ENCODE measurements around the gene COMMD3.

Gene COMMD3

GRCh38 chr10:22368981-22369380 is 52.8 kb downstream of the COMMD3 start:
- no peak for DNase-seq

DNA sequence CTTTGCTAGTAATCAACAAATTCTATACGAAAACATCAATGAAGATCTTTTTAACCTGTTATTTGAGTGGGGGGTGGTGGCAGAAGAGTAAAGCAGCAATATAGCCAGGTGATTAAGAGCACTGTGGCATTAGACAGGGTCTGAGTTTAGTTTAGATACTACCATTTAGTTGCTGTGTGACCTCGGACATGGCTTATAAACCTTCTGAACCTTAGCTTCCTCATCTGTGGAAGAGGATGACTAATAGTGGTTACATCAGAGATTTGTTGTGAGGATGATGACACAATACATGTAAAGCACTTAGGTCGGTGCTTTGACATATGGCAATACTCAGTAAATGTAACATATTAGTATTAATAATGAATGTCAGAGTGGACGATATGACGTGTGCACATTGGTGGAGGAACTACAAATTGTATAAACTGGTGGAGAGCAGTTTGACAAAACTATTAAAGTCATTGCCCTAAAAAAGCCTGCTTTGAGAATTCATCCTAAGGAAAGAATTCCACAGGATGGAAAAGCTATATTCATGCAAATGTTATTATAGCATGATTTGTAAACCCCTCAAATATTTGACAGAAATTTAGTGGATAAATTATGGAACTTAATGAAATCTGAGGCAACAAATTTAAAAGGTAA is 53.4 kb downstream of the COMMD3 start:
- DNase-seq = no peak
